Neuronal stem cell (in vitro differentiated cells): Measurements from ENCODE around the gene NDUFS1. TPM values are rescaled to one million over a fixed set of nuclear protein-coding genes. Genes with fewer than 3 reads are reported as not detected.

ENCODE experiments used
- small RNA-seq: library from polyadenylated mRNA; stranded (forward); fragments of <200 nt; extraction: miRNeasy Mini kit (QIAGEN cat#:217004); gene quantifications from one replicate; pipeline ENCODE3, GENCODE V24; 2013; ENCODE audit not compliant: insufficient read depth

Gene NDUFS1

Small RNA genes lying within 50 kb of the gene (small RNA-seq; reads per million reads assigned to genes)
- gene RF00134 (not detected), gene RF02271 (not detected), gene SNORA41 (not detected), gene SNORD51 (not detected)
